DMS 273 (cell line): ENCODE results near the gene RPL36A.

ENCODE experiments used
- DNase-seq: peaks from one replicate; lab custom pipeline; 2025; ENCODE audit not compliant: unreplicated experiment; lab: John Stamatoyannopoulos, UW

The RPL36A gene

GRCh38 chrX:101391831-101392230 is 1.0 kb downstream of the RPL36A start:
- no peak for DNase-seq

- DNase-seq = no peak
These were observed 2.9 kb downstream of the RPL36A start for GRCh38 chrX:101393530-101394305.

GRCh38 chrX:101394372-101394771 is 3.6 kb downstream of the RPL36A start:
- peak; percentile 28 for DNase-seq

- peak; percentile 47 for DNase-seq
These were observed 5.0 kb downstream of the RPL36A start for GRCh38 chrX:101395789-101396188.

GRCh38 chrX:101397779-101398178 is 7.0 kb downstream of the RPL36A start:
- DNase-seq = peak; percentile 47

- DNase-seq = no peak
These were observed 7.9 kb downstream of the RPL36A start for GRCh38 chrX:101398694-101399093.

GRCh38 chrX:101399825-101400224 is 9.0 kb downstream of the RPL36A start:
- DNase-seq = no peak

- DNase-seq = peak; percentile 50
These were observed 16.4 kb downstream of the RPL36A start for GRCh38 chrX:101407167-101407747.

- DNase-seq = peak; percentile 98
These were observed 17.1 kb downstream of the RPL36A start, which contains the start of the genes GLA and HNRNPH2 for GRCh38 chrX:101407748-101408531. GLA (minus strand) TSS chrX:101407925; CDS start chrX:101407903, 22 bp downstream. HNRNPH2 (plus strand) TSS chrX:101408222; CDS start chrX:101411989, 3,767 bp downstream.

- no peak for DNase-seq
These were observed 17.7 kb downstream of the RPL36A start for GRCh38 chrX:101408532-101408841.

- peak; percentile 42 for DNase-seq
These were observed 18.2 kb downstream of the RPL36A start for GRCh38 chrX:101409043-101409442.

- no peak for DNase-seq
These were observed 19.6 kb downstream of the RPL36A start for GRCh38 chrX:101410461-101410860.

- DNase-seq = no peak
These were observed 21.2 kb downstream of the RPL36A start for GRCh38 chrX:101411984-101412383.

- peak; percentile 79 for DNase-seq
These were observed 24.7 kb downstream of the RPL36A start for GRCh38 chrX:101415180-101416145.

GRCh38 chrX:101416691-101417090 is 25.9 kb downstream of the RPL36A start:
- DNase-seq = no peak

GRCh38 chrX:101417190-101417589 is 26.4 kb downstream of the RPL36A start:
- no peak for DNase-seq

- DNase-seq = peak; percentile 71
These were observed 27.4 kb downstream of the RPL36A start for GRCh38 chrX:101417981-101418841.

- no peak for DNase-seq
These were observed 28.7 kb downstream of the RPL36A start for GRCh38 chrX:101419489-101419888.

- no peak for DNase-seq
These were observed 37.1 kb downstream of the RPL36A start for GRCh38 chrX:101427954-101428353.

GRCh38 chrX:101429934-101430333 is 39.1 kb downstream of the RPL36A start:
- no peak for DNase-seq
